ENCODE results near the gene CEP192.

Gene CEP192

GRCh38 chr18:13048061-13048595 lies 57.0 kb downstream of the CEP192 start:
- TF ChIP-seq CTCF (conservative IDR thresholded peaks at IDR 0.05; ENCODE audit: low read depth, low read length): no peak
- no peak for DNase-seq (ENCODE audit: low read depth)
- no peak overlapping the region for H3K4me3 ChIP-seq (ENCODE audit: low read depth, low read length)

- DNase-seq (ENCODE audit: low read depth): peak; percentile 10
- H3K4me3 ChIP-seq (ENCODE audit: low read depth, low read length): no peak overlapping the region
- TF ChIP-seq CTCF (conservative IDR thresholded peaks at IDR 0.05; ENCODE audit: low read depth, low read length): no peak
These were observed 60.0 kb downstream of the CEP192 start for GRCh38 chr18:13051159-13051558.

- DNase-seq (ENCODE audit: low read depth): no peak
- TF ChIP-seq CTCF (conservative IDR thresholded peaks at IDR 0.05; ENCODE audit: low read depth, low read length): no peak
- H3K4me3 ChIP-seq (ENCODE audit: low read depth, low read length): no peak overlapping the region
These were observed 60.8 kb downstream of the CEP192 start for GRCh38 chr18:13051950-13052349.

GRCh38 chr18:13054336-13054735 lies 63.2 kb downstream of the CEP192 start:
- TF ChIP-seq CTCF (conservative IDR thresholded peaks at IDR 0.05; ENCODE audit: low read depth, low read length): no peak

GRCh38 chr18:13061630-13062189 lies 70.5 kb downstream of the CEP192 start:
- TF ChIP-seq CTCF (conservative IDR thresholded peaks at IDR 0.05; ENCODE audit: low read depth, low read length): no peak
- H3K4me3 ChIP-seq (ENCODE audit: low read depth, low read length): no peak overlapping the region
- no peak for DNase-seq (ENCODE audit: low read depth)

More at GRCh38 chr18:13054336-13054735, 63.2 kb downstream of the CEP192 start:
- H3K4me3 ChIP-seq (ENCODE audit: low read depth, low read length): no peak overlapping the region
- no peak for DNase-seq (ENCODE audit: low read depth)

GRCh38 chr18:13067124-13067523 lies 76.0 kb downstream of the CEP192 start:
- DNase-seq (ENCODE audit: low read depth): no peak
- TF ChIP-seq CTCF (conservative IDR thresholded peaks at IDR 0.05; ENCODE audit: low read depth, low read length): no peak
- H3K4me3 ChIP-seq (ENCODE audit: low read depth, low read length): no peak overlapping the region

- no peak for DNase-seq (ENCODE audit: low read depth)
- no peak for TF ChIP-seq CTCF (conservative IDR thresholded peaks at IDR 0.05; ENCODE audit: low read depth, low read length)
These were observed 76.8 kb downstream of the CEP192 start for GRCh38 chr18:13067966-13068365.

More at GRCh38 chr18:13067966-13068365, 76.8 kb downstream of the CEP192 start:
- no peak overlapping the region for H3K4me3 ChIP-seq (ENCODE audit: low read depth, low read length)

All from choroid plexus epithelial cell (primary cell).